HCT116 (cell line): ENCODE results near the gene LRP1B. TPM values are rescaled to one million over a fixed set of nuclear protein-coding genes. Genes with fewer than 3 reads are reported as not detected.

ENCODE experiments used
- ATAC-seq: fragments of 200-7000 bp; cut with Tn5 transposase; 2 replicates; pipeline ENCODE4 v1.9.1; 2020; ENCODE audit warnings: mild to moderate bottlenecking, moderate library complexity
- BruUV-seq: library from RNA; stranded (reverse); fragments of 400-500 nt; replicated peaks from 2 replicates; lab custom pipeline; 2021; lab: Mats Ljungman, UMichigan
- CTCF ChIA-PET: fragments of 300-600 bp; sonication (Branson Sonifier 250); formaldehyde crosslinking; loops from one replicate; lab custom pipeline; 2021; ENCODE audit warnings: antibody characterized with exemption; lab: Charles Lee
- POLR2A ChIA-PET: fragments of 300-600, 350-600 bp; sonication (Branson Sonifier 250); formaldehyde crosslinking; loops from one replicate; lab custom pipeline; 2021; ENCODE audit warnings: antibody characterized with exemption; lab: Charles Lee
- RAD21 ChIA-PET, 2 experiments: fragments of 300-600 bp; sonication (Branson Sonifier 250); formaldehyde crosslinking; loops; one replicate each; lab custom pipeline; 2023; ENCODE audit warnings: low total read pairs in 2 of 2; ENCODE audit not compliant: uncharacterized antibody in 2 of 2, unreplicated experiment in 2 of 2, low non-redundant PET in 1 of 2; lab: Charles Lee
- DNase-seq: peaks from one replicate; pipeline ENCODE4 v3.0.0-alpha.2; 2010; ENCODE audit warnings: low read depth, low spot score
- H2AFZ ChIP-seq: fragments of 200-600 bp; shearing (Covaris generic), sonication (generic); 2 replicates; pipeline ENCODE4 v1.6.1; 2017; ENCODE audit warnings: low read depth, mixed run types, mixed read lengths, antibody characterized with exemption, low read length; ENCODE audit not compliant: poor library complexity, severe bottlenecking
- H3K27ac ChIP-seq: 2 replicates; pipeline ENCODE4 v1.5.1; 2012; ENCODE audit warnings: low read depth, low read length
- H3K27me3 ChIP-seq: fragments of 200-600 bp; sonication (generic); 2 replicates; pipeline ENCODE4 v1.6.1; 2016; ENCODE audit warnings: mixed run types, low read length, mixed read lengths; ENCODE audit not compliant: insufficient read depth
- H3K36me3 ChIP-seq, 2 experiments: fragments of 200-500 bp in 1 of 2; fragments of 200-600 bp in 1 of 2; sonication (Bioruptor generic) in 1 of 2; sonication (generic) in 1 of 2; 2 replicates each; pipeline versions ENCODE4 v1.5.1 to v1.6.1; 2014 to 2016; ENCODE audit warnings: low read length in 2 of 2, inconsistent platforms in 1 of 2, mixed read lengths in 1 of 2, mixed run types in 1 of 2; ENCODE audit not compliant: insufficient read depth in 2 of 2, control insufficient read depth in 1 of 2
- H3K4me1 ChIP-seq, 2 experiments: fragments of 200-600 bp in 1 of 2; sonication (generic) in 1 of 2; 2 replicates each; pipeline versions ENCODE4 v1.5.1 to v1.6.1; 2012 to 2017; ENCODE audit warnings: low read length in 2 of 2, inconsistent platforms in 1 of 2, mild to moderate bottlenecking in 1 of 2, mixed read lengths in 1 of 2, mixed run types in 1 of 2, moderate library complexity in 1 of 2; ENCODE audit not compliant: insufficient read depth in 2 of 2, control insufficient read depth in 1 of 2
- H3K4me2 ChIP-seq: fragments of 200-600 bp; sonication (generic); 2 replicates; pipeline ENCODE4 v1.6.1; 2017; ENCODE audit warnings: mixed run types, low read length, mixed read lengths
- H3K4me3 ChIP-seq, 2 experiments: fragments of 200-600 bp in 1 of 2; sonication (generic) in 1 of 2; replicated peaks in 1 of 2; 2 replicates each; pipeline ENCODE4 v1.5.1; 2011 to 2016; ENCODE audit warnings: low read length in 2 of 2, control low read depth in 1 of 2, low read depth in 1 of 2, mild to moderate bottlenecking in 1 of 2, mixed read lengths in 1 of 2, mixed run types in 1 of 2
- H3K79me2 ChIP-seq: fragments of 200-600 bp; sonication (generic); 2 replicates; pipeline ENCODE4 v1.6.1; 2017; ENCODE audit warnings: mild to moderate bottlenecking, mixed run types, low read length, moderate library complexity, mixed read lengths; ENCODE audit not compliant: insufficient read depth
- H3K9ac ChIP-seq: fragments of 200-600 bp; sonication (generic); 2 replicates; pipeline ENCODE4 v1.6.1; 2016; ENCODE audit warnings: low read length, mixed read lengths
- H3K9me2 ChIP-seq: fragments of 200-600 bp; sonication (generic), shearing (Covaris generic); 2 replicates; pipeline ENCODE4 v1.6.1; 2017; ENCODE audit warnings: mixed run types, mild to moderate bottlenecking, moderate library complexity; ENCODE audit not compliant: insufficient read depth
- H3K9me3 ChIP-seq, 2 experiments: fragments of 200-500 bp in 1 of 2; fragments of 200-600 bp in 1 of 2; sonication (Bioruptor generic) in 1 of 2; sonication (generic) in 1 of 2; 2 replicates each; pipeline ENCODE4 v1.6.1; 2014 to 2017; ENCODE audit warnings: low read length in 2 of 2, mixed read lengths in 2 of 2, inconsistent platforms in 1 of 2, low read depth in 1 of 2, mild to moderate bottlenecking in 1 of 2, mixed run types in 1 of 2, moderate library complexity in 1 of 2; ENCODE audit not compliant: control insufficient read depth in 1 of 2, insufficient read depth in 1 of 2
- H4K20me1 ChIP-seq: fragments of 200-600 bp; sonication (generic), shearing (Covaris generic); 2 replicates; pipeline ENCODE4 v1.6.1; 2017; ENCODE audit warnings: mixed run types, mild to moderate bottlenecking, moderate library complexity; ENCODE audit not compliant: insufficient read depth
- EZH2phosphoT487 ChIP-seq: fragments of 200-600 bp; IDR thresholded peaks from 2 replicates; pipeline ENCODE4 v1.6.1; 2018; ENCODE audit warnings: antibody characterized with exemption, borderline replicate concordance
- JUND ChIP-seq: IDR thresholded peaks from 2 replicates; pipeline ENCODE4 v1.6.1; 2012
- YY1 ChIP-seq: IDR thresholded peaks from 2 replicates; pipeline ENCODE4 v1.6.1; 2011; ENCODE audit warnings: low read length, low read depth, moderate library complexity, mild to moderate bottlenecking; ENCODE audit not compliant: insufficient replicate concordance; ENCODE audit errors: extremely low read depth
- ZFX ChIP-seq: fragments of 450-650 bp; IDR thresholded peaks from 2 replicates; pipeline ENCODE4 v1.6.1; 2017
- intact Hi-C: fragments of 100-400 bp; cut with micrococcal nuclease; formaldehyde crosslinking; loops from 2 replicates; pipeline ENCODE4 v1.10.0; 2022
- total RNA-seq: library from RNA; stranded (reverse); gene quantifications from one replicate; pipeline ENCODE4 v1.2.1, GENCODE V29; 2021; ENCODE audit not compliant: unreplicated experiment

The LRP1B gene
- total RNA-seq, 1 experiment from 2014 or later, result 0.34 TPM

DNA sequence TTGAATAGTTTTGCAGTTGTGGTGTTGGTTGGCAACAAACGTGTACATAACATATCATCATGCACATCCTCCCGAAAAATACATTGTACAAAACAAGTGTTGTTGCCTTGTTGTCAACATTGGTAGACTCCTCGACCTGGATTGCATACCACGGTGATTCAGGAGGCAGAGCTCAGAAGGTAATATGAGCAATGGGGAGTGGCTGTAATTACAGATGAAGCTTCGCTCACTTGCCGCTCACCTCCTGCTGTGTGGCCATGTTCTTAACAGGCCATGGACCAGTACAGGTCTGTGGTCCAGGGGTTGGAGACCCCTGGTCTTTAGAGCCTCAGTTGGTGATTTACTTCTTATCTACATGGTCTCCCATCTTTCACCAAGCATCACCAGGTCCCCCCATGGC lies 1927.5 kb downstream of the LRP1B start:
- no peaks in the 10 kb centered on the region for H3K9me3 ChIP-seq
- no peaks in the 10 kb centered on the region for H3K79me2 ChIP-seq
- intact Hi-C loops, result no loop called here
- no peak for DNase-seq
- RAD21 ChIA-PET, result no interaction called here
- ATAC-seq, result no peak
- H3K9ac ChIP-seq, result no peak overlapping the region
- BruUV-seq, result no TSS peak
- no peaks in the 10 kb centered on the region for H3K27me3 ChIP-seq
- no peaks in the 10 kb centered on the region for H3K36me3 ChIP-seq
- POLR2A ChIA-PET, result no interaction called here
- no peaks in the 10 kb centered on the region; the same call in 1 of the 2 replicates for H3K9me2 ChIP-seq
- no peak overlapping the region for H2AFZ ChIP-seq
- no peak for TF ChIP-seq ZFX
- no peak for TF ChIP-seq EZH2phosphoT487
- CTCF ChIA-PET, result no interaction called here
- no peaks in the 10 kb centered on the region for H4K20me1 ChIP-seq
- no peak overlapping the region for H3K4me3 ChIP-seq
- H3K27ac ChIP-seq, result no peak overlapping the region
- no peaks in the 10 kb centered on the region for H3K4me1 ChIP-seq
- H3K4me2 ChIP-seq, result no peak overlapping the region

DNA sequence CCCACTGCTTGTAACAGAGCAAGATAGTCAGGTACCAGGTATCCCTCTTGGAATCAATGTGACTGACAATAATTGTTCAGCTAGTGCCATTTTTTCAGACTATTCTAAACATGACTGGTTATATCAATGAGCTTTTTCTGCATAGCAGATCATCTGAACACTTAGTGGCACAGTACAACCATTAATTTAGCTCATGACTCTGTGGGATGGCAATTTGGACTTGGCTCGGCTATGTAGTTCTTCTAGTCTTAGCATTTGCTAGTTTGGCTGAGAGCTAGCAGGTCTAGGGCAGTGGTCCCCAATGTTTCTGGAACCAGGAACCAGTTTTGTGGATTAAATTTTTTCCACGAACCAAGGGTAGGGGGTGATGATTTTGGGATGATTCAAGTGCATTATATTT lies 1929.2 kb downstream of the LRP1B start:
- Histone ChIP-seq H3K4me2 (no peak overlapping the region), H2AFZ (no peak overlapping the region), H3K79me2 (no peaks in the 10 kb centered on the region), H4K20me1 (no peaks in the 10 kb centered on the region), H3K27ac (no peak overlapping the region), H3K4me1 (no peaks in the 10 kb centered on the region), H3K9ac (no peak overlapping the region), H3K36me3 (no peaks in the 10 kb centered on the region), H3K4me3 (no peak overlapping the region), H3K27me3 (no peaks in the 10 kb centered on the region), H3K9me3 (no peaks in the 10 kb centered on the region), H3K9me2 (no peaks in the 10 kb centered on the region; the same call in 1 of the 2 replicates)
- DNase-seq (no peak), ATAC-seq (no peak)
- ChIA-PET POLR2A (no interaction called here), CTCF (no interaction called here), RAD21 (no interaction called here)
- intact Hi-C loops, result no loop called here
- BruUV-seq, result no TSS peak
- no peak for TF ChIP-seq YY1
- no peak for TF ChIP-seq JUND
